Measurements from ENCODE around the gene CYSRT1.

DNA sequence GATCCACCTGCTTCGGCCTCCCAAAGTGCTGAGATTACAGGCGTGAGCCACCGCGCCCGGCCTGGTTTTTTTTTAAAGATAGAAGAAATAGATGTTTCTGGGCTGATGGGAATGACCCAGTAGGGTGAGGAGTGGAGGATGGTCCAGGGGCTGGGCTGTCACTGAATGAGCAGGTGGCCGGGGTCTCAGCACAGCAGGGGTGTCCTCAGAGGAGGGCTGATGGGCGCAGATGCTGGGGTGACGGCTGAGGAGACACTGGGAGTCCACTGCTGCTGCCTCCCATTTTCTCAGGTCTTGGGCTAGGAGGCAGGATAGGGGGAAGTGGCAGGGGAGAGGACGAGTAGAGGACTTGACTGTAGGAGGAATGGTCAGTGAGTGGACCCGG is 50.2 kb downstream of the CYSRT1 start:
- TF ChIP-seq POLR2A (IDR thresholded peaks at IDR 0.05) = no peak
- TF ChIP-seq, protein P1, sequence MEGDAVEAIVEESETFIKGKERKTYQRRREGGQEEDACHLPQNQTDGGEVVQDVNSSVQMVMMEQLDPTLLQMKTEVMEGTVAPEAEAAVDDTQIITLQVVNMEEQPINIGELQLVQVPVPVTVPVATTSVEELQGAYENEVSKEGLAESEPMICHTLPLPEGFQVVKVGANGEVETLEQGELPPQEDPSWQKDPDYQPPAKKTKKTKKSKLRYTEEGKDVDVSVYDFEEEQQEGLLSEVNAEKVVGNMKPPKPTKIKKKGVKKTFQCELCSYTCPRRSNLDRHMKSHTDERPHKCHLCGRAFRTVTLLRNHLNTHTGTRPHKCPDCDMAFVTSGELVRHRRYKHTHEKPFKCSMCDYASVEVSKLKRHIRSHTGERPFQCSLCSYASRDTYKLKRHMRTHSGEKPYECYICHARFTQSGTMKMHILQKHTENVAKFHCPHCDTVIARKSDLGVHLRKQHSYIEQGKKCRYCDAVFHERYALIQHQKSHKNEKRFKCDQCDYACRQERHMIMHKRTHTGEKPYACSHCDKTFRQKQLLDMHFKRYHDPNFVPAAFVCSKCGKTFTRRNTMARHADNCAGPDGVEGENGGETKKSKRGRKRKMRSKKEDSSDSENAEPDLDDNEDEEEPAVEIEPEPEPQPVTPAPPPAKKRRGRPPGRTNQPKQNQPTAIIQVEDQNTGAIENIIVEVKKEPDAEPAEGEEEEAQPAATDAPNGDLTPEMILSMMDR (IDR thresholded peaks at IDR 0.05) = no peak
